GM12878 (cell line): ENCODE measurements around the gene SRL. TPM values are rescaled to one million over a fixed set of nuclear protein-coding genes. Genes with fewer than 3 reads are reported as not detected.

Experiments
- ATAC-seq: fragments of 200-7000 bp; cut with Tn5 transposase; 3 replicates; pipeline ENCODE4 v1.9.1; 2020; ENCODE audit warnings: mild to moderate bottlenecking, moderate library complexity
- BruUV-seq: library from RNA; stranded (reverse); fragments of 400-500 nt; replicated peaks from 2 replicates; lab custom pipeline; 2021; lab: Mats Ljungman, UMichigan
- CTCF ChIA-PET: fragments of 300-600 bp; sonication (Branson Sonifier 250); formaldehyde crosslinking; extraction: SDS; loops from one replicate; lab custom pipeline; 2021; ENCODE audit warnings: inconsistent platforms; lab: Yijun Ruan, JAX
- POLR2A ChIA-PET: fragments of 350-600 bp; formaldehyde crosslinking; extraction: SDS; loops from one replicate; lab custom pipeline; 2021; ENCODE audit warnings: inconsistent platforms; lab: Charles Lee
- RAD21 ChIA-PET: fragments of 300-600 bp; sonication (Branson Sonifier 250); formaldehyde crosslinking; loops from one replicate; lab custom pipeline; 2023; ENCODE audit warnings: antibody characterized with exemption; ENCODE audit not compliant: unreplicated experiment; lab: Charles Lee
- SMC1A ChIA-PET: fragments of 300-600 bp; sonication (Branson Sonifier 250); formaldehyde crosslinking; loops from one replicate; lab custom pipeline; 2023; ENCODE audit not compliant: unreplicated experiment, uncharacterized antibody; lab: Charles Lee
- DNase-seq: peaks from one replicate; pipeline ENCODE4 v3.0.0-alpha.2; 2011; ENCODE audit warnings: low read depth, low spot score
- FAIRE-seq: peaks from 3 replicates; lab custom pipeline; 2011; peaks lifted over from hg19 to GRCh38; lab: Jason Lieb, UNC
- H2AFZ ChIP-seq: 2 replicates; pipeline ENCODE4 v1.6.0; 2011; ENCODE audit warnings: low read depth, low read length, control low read depth; ENCODE audit not compliant: control insufficient read depth
- H3K27ac ChIP-seq: 2 replicates; pipeline ENCODE4 v1.5.1; 2011; ENCODE audit warnings: control low read depth; ENCODE audit not compliant: control insufficient read depth, insufficient read depth
- H3K27me3 ChIP-seq, 2 experiments: replicated peaks in 1 of 2; 2 replicates each; pipeline versions ENCODE4 v1.6.0 to v1.6.1; 2011; ENCODE audit warnings: low read length in 1 of 2; ENCODE audit not compliant: control insufficient read depth in 2 of 2, insufficient read depth in 2 of 2
- H3K36me3 ChIP-seq, 2 experiments: 2 replicates each; pipeline ENCODE4 v1.5.1; 2011; ENCODE audit warnings: low read length in 1 of 2; ENCODE audit not compliant: control insufficient read depth in 2 of 2, insufficient read depth in 2 of 2
- H3K4me1 ChIP-seq: 2 replicates; pipeline ENCODE4 v1.6.1; 2011; ENCODE audit warnings: mild to moderate bottlenecking, low read length, moderate library complexity, mixed read lengths; ENCODE audit not compliant: control insufficient read depth, insufficient read depth
- H3K4me2 ChIP-seq: 2 replicates; pipeline ENCODE4 v1.6.0; 2011; ENCODE audit warnings: control low read depth; ENCODE audit not compliant: control insufficient read depth, insufficient read depth
- H3K4me3 ChIP-seq: fragments of 200-600 bp; sonication (generic); 2 replicates; pipeline ENCODE4 v1.5.1; 2016
- H3K79me2 ChIP-seq: 2 replicates; pipeline ENCODE4 v1.6.0; 2011; ENCODE audit warnings: low read length; ENCODE audit not compliant: control insufficient read depth, insufficient read depth
- H3K9ac ChIP-seq: 2 replicates; pipeline ENCODE4 v1.8.0; 2011; ENCODE audit warnings: low read length, control low read depth, mixed read lengths; ENCODE audit not compliant: control insufficient read depth, insufficient read depth
- H3K9me3 ChIP-seq: replicated peaks from 3 replicates; pipeline ENCODE4 v1.5.1; 2011; ENCODE audit warnings: mild to moderate bottlenecking, low read length; ENCODE audit not compliant: control insufficient read depth, insufficient read depth
- H4K20me1 ChIP-seq: 2 replicates; pipeline ENCODE4 v1.6.0; 2011; ENCODE audit not compliant: control insufficient read depth, insufficient read depth
- CREB1 ChIP-seq: IDR thresholded peaks from 2 replicates; pipeline ENCODE4 v1.6.1; 2012; ENCODE audit warnings: low read depth, mild to moderate bottlenecking, inconsistent platforms
- GATAD2B ChIP-seq: fragments of 450-650 bp; conservative IDR thresholded peaks from 2 replicates; pipeline ENCODE4 v1.6.1; 2017; ENCODE audit warnings: low read depth, mild to moderate bottlenecking, moderate library complexity
- HDGF ChIP-seq: fragments of 450-650 bp; IDR thresholded peaks from 2 replicates; pipeline ENCODE4 v1.6.1; 2016; ENCODE audit warnings: antibody characterized with exemption
- IKZF1 ChIP-seq: fragments of 450-650 bp; conservative IDR thresholded peaks from 2 replicates; pipeline ENCODE4 v1.6.1; 2017; ENCODE audit warnings: antibody characterized with exemption, mild to moderate bottlenecking
- IKZF2 ChIP-seq, 2 experiments: fragments of 450-650 bp; IDR thresholded peaks; 2 replicates each; pipeline ENCODE4 v1.6.1; 2017; ENCODE audit warnings: mild to moderate bottlenecking in 2 of 2, moderate library complexity in 2 of 2
- LARP7 ChIP-seq: fragments of 450-650 bp; IDR thresholded peaks from 2 replicates; pipeline ENCODE4 v1.6.1; 2017; ENCODE audit warnings: mild to moderate bottlenecking
- NR2C1 ChIP-seq: fragments of 450-650 bp; IDR thresholded peaks from 2 replicates; pipeline ENCODE4 v1.6.1; 2017; ENCODE audit warnings: antibody characterized with exemption, mild to moderate bottlenecking, moderate library complexity
- USF2 ChIP-seq: IDR thresholded peaks from 2 replicates; pipeline ENCODE4 v1.6.1; 2011; ENCODE audit warnings: low read depth, low read length, improper control_type of control experiment, borderline replicate concordance
- YY1 ChIP-seq: IDR thresholded peaks from 2 replicates; pipeline ENCODE4 v1.6.1; 2011; ENCODE audit warnings: low read depth, mild to moderate bottlenecking, low read length
- ZNF384 ChIP-seq: IDR thresholded peaks from 2 replicates; pipeline ENCODE4 v1.6.1; 2012; ENCODE audit warnings: low read depth, mild to moderate bottlenecking, low read length, improper control_type of control experiment, borderline replicate concordance
- WGBS: methylation state at CpG from one replicate; pipeline ENCODE4 v1.1.6; 2016; ENCODE audit warnings: low lambda C conversion rate; ENCODE audit not compliant: insufficient replicate concordance, insufficient coverage; ENCODE audit errors: missing lambda C conversion rate; 5-methylcytosine and 5-hydroxymethylcytosine counted together
- in situ Hi-C: fragments of 300-500 bp; cut with MboI; formaldehyde crosslinking; loops from 9 replicates; pipeline ENCODE4 v1.14.3; 2018; ENCODE audit warnings: mixed read lengths
- intact Hi-C: fragments of 100-400 bp; cut with micrococcal nuclease; formaldehyde crosslinking; loops from one replicate; pipeline ENCODE4 v1.14.2; 2022; ENCODE audit not compliant: unreplicated experiment
- polyA plus RNA-seq, 11 experiments: library from polyadenylated mRNA; depleted of rRNA in 4 of 11; unstranded in 6 of 11; stranded (reverse) in 5 of 11; fragments of >200 nt; fragmentation: Nextera tagmentation in 4 of 11; fragmentation: Illumina TruSeq in 1 of 11; extraction: Ambion mirVana in 4 of 11; extraction: Trizol in 1 of 11; gene quantifications; 1 replicate in 1 of 11; 2 replicates in 10 of 11; pipeline versions ENCODE4 v1.2.1 to v1.2.3, GENCODE V29; 2011 to 2016; ENCODE audit warnings: inconsistent platforms in 2 of 11, missing spikeins in 2 of 11, low read depth in 1 of 11
- total RNA-seq, 4 experiments: library from RNA; depleted of rRNA in 3 of 4; stranded (reverse); fragments of >200 nt in 3 of 4; fragmentation: Illumina TruSeq in 1 of 4; extraction: Trizol in 1 of 4; gene quantifications; 2 replicates each; pipeline versions ENCODE4 v1.2.1 to v1.2.3, GENCODE V29; 2013 to 2021
- TF ChIP-seq, protein P1 (sequence below): IDR thresholded peaks from 2 replicates; pipeline ENCODE4 v1.6.1; 2012; ENCODE audit warnings: low read depth, low read length, improper control_type of control experiment
- TF ChIP-seq, protein P2 (sequence below): fragments of 450-650 bp; IDR thresholded peaks from 2 replicates; pipeline ENCODE4 v1.6.1; 2017; ENCODE audit warnings: borderline replicate concordance
- TF ChIP-seq, protein P3 (sequence below): fragments of 150-350 bp; IDR thresholded peaks from 2 replicates; pipeline ENCODE4 v1.6.1; 2016; ENCODE audit warnings: low read depth, low read length

SRL gene
- total and polyA plus RNA-seq, 10 of the 15 experiments (the other 5 are each of a cell fraction or from before 2014, with no cell fraction given) = not detected

- TF ChIP-seq, protein P1, sequence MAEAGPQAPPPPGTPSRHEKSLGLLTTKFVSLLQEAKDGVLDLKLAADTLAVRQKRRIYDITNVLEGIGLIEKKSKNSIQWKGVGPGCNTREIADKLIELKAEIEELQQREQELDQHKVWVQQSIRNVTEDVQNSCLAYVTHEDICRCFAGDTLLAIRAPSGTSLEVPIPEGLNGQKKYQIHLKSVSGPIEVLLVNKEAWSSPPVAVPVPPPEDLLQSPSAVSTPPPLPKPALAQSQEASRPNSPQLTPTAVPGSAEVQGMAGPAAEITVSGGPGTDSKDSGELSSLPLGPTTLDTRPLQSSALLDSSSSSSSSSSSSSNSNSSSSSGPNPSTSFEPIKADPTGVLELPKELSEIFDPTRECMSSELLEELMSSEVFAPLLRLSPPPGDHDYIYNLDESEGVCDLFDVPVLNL = no peak
- TF ChIP-seq IKZF2 (IDR thresholded peaks at IDR 0.05) (no peak), CREB1 (no peak)
- TF ChIP-seq, all 136 proteins: peak for 0
Observed at GRCh38 chr16:4193920-4194319, 48.0 kb downstream of the SRL start (continued).

DNA sequence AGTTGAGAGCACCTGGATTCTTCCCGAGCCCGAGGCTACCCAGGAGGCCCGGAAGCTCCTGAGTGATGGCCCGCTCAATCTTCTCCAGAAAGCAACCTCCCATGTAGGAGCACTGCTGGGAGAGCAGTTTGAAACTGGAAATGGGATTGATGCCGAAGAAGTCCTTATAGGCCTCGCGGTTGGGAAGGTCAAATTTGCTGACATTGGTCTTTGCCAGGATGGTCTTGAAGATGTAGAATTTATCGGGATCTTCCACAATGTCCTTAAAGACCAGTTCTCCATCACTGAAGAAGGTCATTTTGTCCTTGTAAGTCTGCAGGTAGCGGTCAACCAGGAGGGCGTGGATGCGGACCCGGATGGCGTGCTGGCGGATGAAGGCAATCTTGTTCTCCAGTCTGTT lies 49.7 kb downstream of the SRL start:
- ChIA-PET SMC1A (no interaction called here), CTCF (interaction anchor here (1.1 kb wide), 1 partner anchor 62 kb away, joined by 3 read pairs; no protein-coding TSS in a partner anchor), RAD21 (no interaction called here), POLR2A (no interaction called here)
- Histone ChIP-seq H3K27ac (no peak overlapping the region), H4K20me1 (no peaks in the 10 kb centered on the region), H2AFZ (no peak overlapping the region), H3K9me3 (no peaks in the 10 kb centered on the region), H3K4me1 (no peaks in the 10 kb centered on the region), H3K27me3 (peaks cover 0 to 1% of the 10 kb centered on the region in 2 experiments; a peak in 2 of 4 replicates), H3K4me3 (no peak overlapping the region), H3K4me2 (no peak overlapping the region), H3K79me2 (no peaks in the 10 kb centered on the region), H3K9ac (no peak overlapping the region), H3K36me3 (no peaks in the 10 kb centered on the region)
- no peak for FAIRE-seq
- 64% methylated on average over 14 of the region's 14 CpGs for WGBS
- no TSS peak for BruUV-seq
- no peak for ATAC-seq
- no peak for DNase-seq
- in situ Hi-C loops (no loop called here), intact Hi-C loops (no loop called here)
- no peak for TF ChIP-seq IKZF1
- no peak for TF ChIP-seq LARP7
- no peak for TF ChIP-seq ZNF384
- TF ChIP-seq NR2C1 = no peak
- TF ChIP-seq USF2 = no peak
- TF ChIP-seq, protein P2, sequence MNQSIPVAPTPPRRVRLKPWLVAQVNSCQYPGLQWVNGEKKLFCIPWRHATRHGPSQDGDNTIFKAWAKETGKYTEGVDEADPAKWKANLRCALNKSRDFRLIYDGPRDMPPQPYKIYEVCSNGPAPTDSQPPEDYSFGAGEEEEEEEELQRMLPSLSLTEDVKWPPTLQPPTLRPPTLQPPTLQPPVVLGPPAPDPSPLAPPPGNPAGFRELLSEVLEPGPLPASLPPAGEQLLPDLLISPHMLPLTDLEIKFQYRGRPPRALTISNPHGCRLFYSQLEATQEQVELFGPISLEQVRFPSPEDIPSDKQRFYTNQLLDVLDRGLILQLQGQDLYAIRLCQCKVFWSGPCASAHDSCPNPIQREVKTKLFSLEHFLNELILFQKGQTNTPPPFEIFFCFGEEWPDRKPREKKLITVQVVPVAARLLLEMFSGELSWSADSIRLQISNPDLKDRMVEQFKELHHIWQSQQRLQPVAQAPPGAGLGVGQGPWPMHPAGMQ = no peak
- no peak for TF ChIP-seq GATAD2B
- no peak for TF ChIP-seq HDGF
- TF ChIP-seq YY1 = no peak
- TF ChIP-seq, protein P3, sequence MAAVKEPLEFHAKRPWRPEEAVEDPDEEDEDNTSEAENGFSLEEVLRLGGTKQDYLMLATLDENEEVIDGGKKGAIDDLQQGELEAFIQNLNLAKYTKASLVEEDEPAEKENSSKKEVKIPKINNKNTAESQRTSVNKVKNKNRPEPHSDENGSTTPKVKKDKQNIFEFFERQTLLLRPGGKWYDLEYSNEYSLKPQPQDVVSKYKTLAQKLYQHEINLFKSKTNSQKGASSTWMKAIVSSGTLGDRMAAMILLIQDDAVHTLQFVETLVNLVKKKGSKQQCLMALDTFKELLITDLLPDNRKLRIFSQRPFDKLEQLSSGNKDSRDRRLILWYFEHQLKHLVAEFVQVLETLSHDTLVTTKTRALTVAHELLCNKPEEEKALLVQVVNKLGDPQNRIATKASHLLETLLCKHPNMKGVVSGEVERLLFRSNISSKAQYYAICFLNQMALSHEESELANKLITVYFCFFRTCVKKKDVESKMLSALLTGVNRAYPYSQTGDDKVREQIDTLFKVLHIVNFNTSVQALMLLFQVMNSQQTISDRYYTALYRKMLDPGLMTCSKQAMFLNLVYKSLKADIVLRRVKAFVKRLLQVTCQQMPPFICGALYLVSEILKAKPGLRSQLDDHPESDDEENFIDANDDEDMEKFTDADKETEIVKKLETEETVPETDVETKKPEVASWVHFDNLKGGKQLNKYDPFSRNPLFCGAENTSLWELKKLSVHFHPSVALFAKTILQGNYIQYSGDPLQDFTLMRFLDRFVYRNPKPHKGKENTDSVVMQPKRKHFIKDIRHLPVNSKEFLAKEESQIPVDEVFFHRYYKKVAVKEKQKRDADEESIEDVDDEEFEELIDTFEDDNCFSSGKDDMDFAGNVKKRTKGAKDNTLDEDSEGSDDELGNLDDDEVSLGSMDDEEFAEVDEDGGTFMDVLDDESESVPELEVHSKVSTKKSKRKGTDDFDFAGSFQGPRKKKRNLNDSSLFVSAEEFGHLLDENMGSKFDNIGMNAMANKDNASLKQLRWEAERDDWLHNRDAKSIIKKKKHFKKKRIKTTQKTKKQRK = no peak
